HG03066 (cell line): ENCODE data around the gene IL6ST.

Experiments
- ATAC-seq: cut with Tn5 transposase; IDR thresholded peaks from one replicate; pipeline ENCODE4 v1.9.1; 2021; ENCODE audit warnings: low read depth; ENCODE audit not compliant: unreplicated experiment

IL6ST gene

GRCh38 chr5:55900776-55901175 is 94.0 kb downstream of the IL6ST start:
- no peak for ATAC-seq

- ATAC-seq: no peak
Observed at GRCh38 chr5:55900068-55900467, 94.7 kb downstream of the IL6ST start.

- no peak for ATAC-seq
Observed at GRCh38 chr5:55899344-55899743, 95.4 kb downstream of the IL6ST start.

- ATAC-seq: no peak
Observed at GRCh38 chr5:55897905-55898304, 96.9 kb downstream of the IL6ST start.

- ATAC-seq: no peak
Observed at GRCh38 chr5:55897206-55897894, 97.4 kb downstream of the IL6ST start.

- no peak for ATAC-seq
Observed at GRCh38 chr5:55896663-55897062, 98.1 kb downstream of the IL6ST start.

- ATAC-seq: no peak
Observed at GRCh38 chr5:55896238-55896637, 98.5 kb downstream of the IL6ST start.

GRCh38 chr5:55895346-55895745 is 99.4 kb downstream of the IL6ST start:
- no peak for ATAC-seq

- no peak for ATAC-seq
Observed at GRCh38 chr5:55894135-55894534, 100.6 kb downstream of the IL6ST start.

GRCh38 chr5:55892479-55892878 is 102.3 kb downstream of the IL6ST start:
- ATAC-seq: no peak

GRCh38 chr5:55888205-55888604 is 106.6 kb downstream of the IL6ST start:
- no peak for ATAC-seq

GRCh38 chr5:55885359-55885758 is 109.4 kb downstream of the IL6ST start:
- no peak for ATAC-seq
